SK-N-SH treated with all-trans-retinoic acid at 6 μM for 48 hours (cell line): ENCODE data around the gene BRME1.

ENCODE experiments used
- CSDC2 ChIP-seq: fragments of 250-450 bp; sonication (Bioruptor Pico); IDR thresholded peaks from 2 replicates; pipeline ENCODE4 v1.5.0; 2020; ENCODE audit warnings: mild to moderate bottlenecking, moderate library complexity
- POU6F1 ChIP-seq: fragments of 250-450 bp; sonication (Bioruptor Pico); IDR thresholded peaks from 2 replicates; pipeline ENCODE4 v1.8.0; 2021; ENCODE audit warnings: low read depth, mild to moderate bottlenecking, moderate library complexity, borderline replicate concordance
- PPARA ChIP-seq: fragments of 250-450 bp; sonication (Bioruptor Pico); IDR thresholded peaks from 2 replicates; pipeline ENCODE4 v1.5.0; 2020; ENCODE audit warnings: mild to moderate bottlenecking, borderline replicate concordance
- RARB ChIP-seq: fragments of 250-450 bp; sonication (Bioruptor Pico); IDR thresholded peaks from 2 replicates; pipeline ENCODE4 v1.8.0; 2021; ENCODE audit warnings: mild to moderate bottlenecking, moderate library complexity
- TCF4 ChIP-seq: fragments of 250-450 bp; sonication (Bioruptor Pico); IDR thresholded peaks from 2 replicates; pipeline ENCODE4 v1.8.0; 2021; ENCODE audit warnings: mild to moderate bottlenecking, moderate library complexity, borderline replicate concordance
- ZNF565 ChIP-seq: fragments of 450-650 bp; formaldehyde crosslinking; conservative IDR thresholded peaks from 2 replicates; pipeline ENCODE4 v1.5.0; 2020; ENCODE audit warnings: low read depth, mild to moderate bottlenecking, moderate library complexity
- ZNF70 ChIP-seq: fragments of 450-650 bp; formaldehyde crosslinking; IDR thresholded peaks from 2 replicates; pipeline ENCODE4 v1.5.0; 2020; ENCODE audit warnings: mild to moderate bottlenecking, moderate library complexity

DNA sequence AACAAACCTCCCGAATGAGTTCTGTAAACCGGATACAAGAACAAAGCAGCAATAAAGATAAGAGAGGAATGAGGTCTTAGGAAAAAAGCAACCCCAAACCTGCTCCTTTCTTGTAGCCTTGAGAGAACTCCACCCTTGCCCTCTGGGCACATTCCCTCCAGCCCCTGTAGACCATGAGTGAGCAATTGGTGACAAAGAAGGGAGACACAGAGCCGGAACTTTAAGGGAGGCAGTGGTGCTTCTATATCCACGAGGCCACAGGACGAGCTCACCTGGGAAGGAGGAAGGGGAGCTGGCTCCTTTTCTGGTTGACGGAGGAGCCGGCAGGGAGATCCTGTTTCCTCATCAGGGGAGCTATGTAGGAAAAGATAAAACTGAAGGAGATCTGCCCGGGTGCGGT, 13.0 kb downstream of the BRME1 start:
- TF ChIP-seq PPARA (CRISPR knock-in tag), result no peak
- no peak for TF ChIP-seq RARB (CRISPR knock-in tag)
- TF ChIP-seq TCF4 (CRISPR knock-in tag), result no peak
- TF ChIP-seq CSDC2 (CRISPR knock-in tag), result no peak
- no peak for TF ChIP-seq ZNF565 (CRISPR knock-in tag)
- TF ChIP-seq ZNF70 (CRISPR knock-in tag), result no peak
- TF ChIP-seq POU6F1 (CRISPR knock-in tag), result no peak
